Kidney tubule cell (primary cell): Measurements from ENCODE around the gene ARHGAP1.

Experiments
- DNase-seq: peaks from one replicate; pipeline ENCODE4 v3.0.0-alpha.2; 2018; ENCODE audit warnings: low spot score

The ARHGAP1 gene

DNA sequence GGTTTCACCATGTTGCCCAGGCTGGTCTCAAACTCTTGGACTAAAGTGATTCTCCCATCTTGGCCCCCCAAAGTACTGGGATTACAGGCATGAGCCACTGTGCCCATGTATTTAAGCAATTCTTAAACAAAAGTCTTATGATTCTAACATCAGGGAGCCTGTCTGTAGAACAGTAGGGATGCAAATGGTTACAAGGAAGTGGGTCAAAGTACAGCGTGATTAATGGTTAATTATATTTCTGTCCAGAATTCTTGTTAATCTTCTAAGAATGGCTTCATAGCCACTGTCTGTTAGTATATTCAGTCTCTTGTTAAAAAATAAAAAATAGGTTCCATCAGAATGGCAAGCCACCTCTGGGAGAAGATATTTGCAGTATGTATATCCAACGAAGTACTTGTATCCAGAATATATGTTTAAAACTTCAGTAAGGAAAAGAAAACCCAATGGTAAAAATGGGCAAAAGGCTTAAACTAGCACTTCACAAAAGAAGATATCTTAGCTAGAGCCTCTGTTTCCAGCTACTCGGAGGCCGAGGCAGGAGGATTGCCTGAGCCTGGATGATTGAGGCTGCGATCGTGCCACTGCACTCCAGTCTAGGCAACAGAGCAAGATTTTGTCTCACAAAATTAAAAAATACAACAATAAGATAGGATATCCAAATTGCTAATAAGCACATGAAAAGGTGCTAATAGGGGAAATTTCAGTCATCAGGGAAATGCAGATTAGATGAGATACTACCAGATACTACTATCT lies 60.2 kb downstream of the ARHGAP1 start:
- DNase-seq: peak; percentile 6

DNA sequence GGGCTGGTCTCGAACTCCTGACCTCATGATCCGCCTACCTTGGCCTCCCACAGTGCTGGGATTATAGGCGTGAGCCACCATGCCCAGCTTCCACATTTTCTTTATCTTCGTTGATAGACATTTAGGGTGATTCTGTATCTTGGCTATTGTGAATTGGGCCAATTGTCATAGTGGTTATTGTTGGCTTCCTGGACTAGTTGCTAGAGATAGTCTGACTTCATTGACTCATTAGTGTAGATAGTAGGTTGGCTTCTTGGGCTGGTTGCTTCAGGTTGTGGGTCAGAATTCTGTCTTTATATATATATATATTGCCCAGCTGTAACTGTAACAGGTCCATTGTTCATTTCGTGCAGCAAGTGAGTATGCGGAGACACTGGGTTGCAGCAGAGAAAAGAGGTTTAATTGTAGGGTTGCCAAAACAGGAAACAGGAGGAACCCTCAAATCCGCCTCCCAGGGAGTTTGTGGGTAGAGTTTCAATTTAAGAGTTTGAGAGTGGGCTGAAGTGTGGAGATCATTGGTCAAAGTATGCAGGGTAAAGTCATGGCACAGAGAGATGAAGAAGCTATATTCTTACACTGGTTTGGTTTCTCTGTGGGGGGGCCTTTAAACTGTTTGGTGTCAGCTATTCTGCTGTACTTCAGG lies 61.1 kb downstream of the ARHGAP1 start:
- no peak for DNase-seq

- DNase-seq: no peak
Measured at GRCh38 chr11:46637546-46637945, 62.9 kb downstream of the ARHGAP1 start.

DNA sequence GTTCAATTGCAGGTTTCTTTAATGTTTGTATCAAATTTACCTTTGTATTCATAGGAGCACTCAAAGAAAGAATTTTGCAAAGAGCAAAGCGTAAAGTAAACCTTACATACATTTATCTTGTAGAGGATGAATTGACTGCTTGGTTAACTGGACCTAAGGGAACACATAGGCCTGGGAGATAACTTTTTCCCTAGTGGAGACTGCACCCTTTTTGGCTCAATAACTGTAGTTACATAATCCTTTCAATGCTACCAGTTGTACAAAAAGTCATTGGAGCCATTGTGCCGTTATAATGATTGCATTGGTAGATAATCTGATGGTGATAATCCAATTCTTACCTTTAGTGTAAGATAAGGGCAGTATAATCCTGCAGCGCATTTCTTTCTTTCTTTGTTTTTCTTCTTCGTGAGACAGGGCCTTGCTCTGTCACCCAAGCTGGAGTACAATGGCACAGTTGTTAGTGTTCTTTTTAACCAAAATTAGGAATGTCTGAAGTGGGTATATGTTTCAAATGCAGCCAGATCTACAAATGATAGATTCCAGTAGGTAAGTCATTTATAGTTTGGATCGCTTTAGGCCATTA lies 64.8 kb downstream of the ARHGAP1 start:
- DNase-seq: no peak

- DNase-seq: no peak
Measured at GRCh38 chr11:46633291-46634217, 66.9 kb downstream of the ARHGAP1 start.

- DNase-seq: no peak
Measured at GRCh38 chr11:46632502-46632901, 67.9 kb downstream of the ARHGAP1 start.

GRCh38 chr11:46631676-46632075 lies 68.7 kb downstream of the ARHGAP1 start:
- DNase-seq: no peak

DNA sequence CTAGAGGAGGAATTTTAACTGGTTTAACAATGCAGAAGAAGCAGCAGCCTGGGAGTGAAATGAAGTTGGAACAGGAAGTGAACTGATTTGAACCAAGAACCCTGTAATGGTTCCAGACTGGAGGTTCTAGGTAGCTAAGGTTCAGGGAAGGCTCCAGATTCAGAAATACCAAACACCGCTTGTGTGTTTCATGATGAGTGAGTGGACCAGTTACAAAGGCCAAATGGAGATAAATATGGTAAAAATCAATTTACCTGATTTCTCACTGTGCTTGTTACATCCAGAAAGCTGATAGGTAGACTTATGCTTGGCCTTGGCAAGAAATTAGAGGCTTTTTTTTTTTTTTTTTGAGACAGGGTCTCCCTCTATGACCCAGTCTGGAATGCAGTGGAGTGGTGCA lies 70.2 kb downstream of the ARHGAP1 start:
- no peak for DNase-seq

DNA sequence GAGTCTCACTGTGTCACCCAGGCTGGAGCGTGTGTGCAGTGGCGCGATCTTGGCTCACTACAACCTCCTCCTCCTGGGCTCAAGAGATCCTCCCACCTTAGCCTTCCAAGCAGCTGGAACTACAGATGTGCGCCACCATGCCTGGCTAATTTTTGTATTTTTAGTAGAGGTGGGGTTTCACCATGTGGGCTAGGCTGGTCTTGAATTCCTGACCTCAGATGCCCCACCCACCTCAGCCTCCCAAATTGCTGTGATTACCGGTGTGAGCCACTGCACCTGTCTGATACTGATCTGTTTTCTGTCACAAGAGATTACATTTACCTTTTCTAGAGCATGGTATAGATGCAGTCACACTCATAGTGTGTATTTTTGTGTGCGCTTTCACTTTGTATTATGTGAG lies 71.5 kb downstream of the ARHGAP1 start:
- no peak for DNase-seq
